ENCODE measurements around the gene PALLD.

- TF ChIP-seq POLR2A (IDR thresholded peaks at IDR 0.05; ENCODE audit: extremely low read depth, insufficient read length) (no peak), CTCF (IDR thresholded peaks at IDR 0.05; ENCODE audit: low read depth, low read length) (no peak)
Measured at GRCh38 chr4:168641811-168642140, 144.9 kb downstream of the PALLD start.
